Measurements from ENCODE around the gene MBTPS1. TPM values are rescaled to one million over a fixed set of nuclear protein-coding genes. Genes with fewer than 3 reads are reported as not detected.

Gene MBTPS1
- 54.5 and 60.0 TPM in 2 replicates for total RNA-seq

GRCh38 chr16:84116720-84117493, at the start of gene MBTPS1:
Gene MBTPS1, minus strand, starts transcription at chr16:84116942. Its CDS starts 15,159 bp downstream, at chr16:84101783.
- Mint-ChIP-seq H3K4me1 (ENCODE audit: low read depth) (peaks cover 22% of the 10 kb centered on the region), H3K9me3 (no peaks in the 10 kb centered on the region), H3K27ac (peak within 1 kb of the TSS; percentile 95), H3K4me3 (peak within 1 kb of the TSS; percentile 92), H3K27me3 (ENCODE audit: insufficient read depth) (no peaks in the 10 kb centered on the region), H3K36me3 (ENCODE audit: low read depth) (no peaks in the 10 kb centered on the region)
- DNase-seq (ENCODE audit: low spot score) = peak; percentile 98
- intact Hi-C loops (cut with micrococcal nuclease) = loop anchor here (1.0 to 10.0 kb wide), 9 partner anchors 18 to 388 kb away; partner anchors contain the start of genes DNAAF1, HSBP1, HSDL1 and MEAK7

- no peak overlapping the region for H3K27ac Mint-ChIP-seq
- peaks cover 12% of the 10 kb centered on the region for H3K27me3 Mint-ChIP-seq (ENCODE audit: insufficient read depth)
- no peak for DNase-seq (ENCODE audit: low spot score)
- no peaks in the 10 kb centered on the region for H3K36me3 Mint-ChIP-seq (ENCODE audit: low read depth)
- no peaks in the 10 kb centered on the region for H3K9me3 Mint-ChIP-seq
- intact Hi-C loops (cut with micrococcal nuclease) = no loop called here
- H3K4me3 Mint-ChIP-seq = no peak overlapping the region
- H3K4me1 Mint-ChIP-seq (ENCODE audit: low read depth) = no peaks in the 10 kb centered on the region
Observed at GRCh38 chr16:84165746-84166145, 49.0 kb upstream of the MBTPS1 start.

GRCh38 chr16:84161801-84162200, 45.1 kb upstream of the MBTPS1 start:
- peaks cover 34% of the 10 kb centered on the region for H3K27me3 Mint-ChIP-seq (ENCODE audit: insufficient read depth)
- no peak overlapping the region for H3K27ac Mint-ChIP-seq
- H3K4me3 Mint-ChIP-seq = no peak overlapping the region
- no peaks in the 10 kb centered on the region for H3K4me1 Mint-ChIP-seq (ENCODE audit: low read depth)
- intact Hi-C loops (cut with micrococcal nuclease) = no loop called here
- DNase-seq (ENCODE audit: low spot score) = no peak
- H3K36me3 Mint-ChIP-seq (ENCODE audit: low read depth) = no peaks in the 10 kb centered on the region
- H3K9me3 Mint-ChIP-seq = no peaks in the 10 kb centered on the region

GRCh38 chr16:84161037-84161436, 44.3 kb upstream of the MBTPS1 start:
- Mint-ChIP-seq H3K27ac (no peak overlapping the region), H3K4me1 (ENCODE audit: low read depth) (no peaks in the 10 kb centered on the region), H3K4me3 (no peak overlapping the region), H3K9me3 (no peaks in the 10 kb centered on the region), H3K36me3 (ENCODE audit: low read depth) (no peaks in the 10 kb centered on the region), H3K27me3 (ENCODE audit: insufficient read depth) (peaks cover 36% of the 10 kb centered on the region)
- DNase-seq (ENCODE audit: low spot score) = no peak
- intact Hi-C loops (cut with micrococcal nuclease) = no loop called here

- H3K4me3 Mint-ChIP-seq = no peak overlapping the region
- H3K4me1 Mint-ChIP-seq (ENCODE audit: low read depth) = no peaks in the 10 kb centered on the region
- intact Hi-C loops (cut with micrococcal nuclease) = no loop called here
- DNase-seq (ENCODE audit: low spot score) = no peak
- no peaks in the 10 kb centered on the region for H3K9me3 Mint-ChIP-seq
- H3K27ac Mint-ChIP-seq = no peak overlapping the region
- no peaks in the 10 kb centered on the region for H3K36me3 Mint-ChIP-seq (ENCODE audit: low read depth)
- peaks cover 32% of the 10 kb centered on the region for H3K27me3 Mint-ChIP-seq (ENCODE audit: insufficient read depth)
Observed at GRCh38 chr16:84159800-84160199, 43.1 kb upstream of the MBTPS1 start.

GRCh38 chr16:84159007-84159406, 42.3 kb upstream of the MBTPS1 start:
- Mint-ChIP-seq H3K4me3 (no peak overlapping the region), H3K27me3 (ENCODE audit: insufficient read depth) (peaks cover 27% of the 10 kb centered on the region), H3K4me1 (ENCODE audit: low read depth) (no peaks in the 10 kb centered on the region), H3K36me3 (ENCODE audit: low read depth) (no peaks in the 10 kb centered on the region), H3K27ac (no peak overlapping the region), H3K9me3 (no peaks in the 10 kb centered on the region)
- DNase-seq (ENCODE audit: low spot score) = no peak
- intact Hi-C loops (cut with micrococcal nuclease) = no loop called here

- Mint-ChIP-seq H3K27me3 (ENCODE audit: insufficient read depth) (peaks cover 33% of the 10 kb centered on the region), H3K4me3 (no peak overlapping the region), H3K36me3 (ENCODE audit: low read depth) (no peaks in the 10 kb centered on the region), H3K4me1 (ENCODE audit: low read depth) (no peaks in the 10 kb centered on the region), H3K27ac (no peak overlapping the region), H3K9me3 (no peaks in the 10 kb centered on the region)
- intact Hi-C loops (cut with micrococcal nuclease) = no loop called here
- no peak for DNase-seq (ENCODE audit: low spot score)
Observed at GRCh38 chr16:84156342-84156784, 39.6 kb upstream of the MBTPS1 start.

GRCh38 chr16:84155771-84156170, 39.0 kb upstream of the MBTPS1 start:
- Mint-ChIP-seq H3K9me3 (no peaks in the 10 kb centered on the region), H3K4me1 (ENCODE audit: low read depth) (no peaks in the 10 kb centered on the region), H3K27me3 (ENCODE audit: insufficient read depth) (peaks cover 37% of the 10 kb centered on the region), H3K27ac (no peak overlapping the region), H3K4me3 (no peak overlapping the region), H3K36me3 (ENCODE audit: low read depth) (no peaks in the 10 kb centered on the region)
- intact Hi-C loops (cut with micrococcal nuclease) = no loop called here
- DNase-seq (ENCODE audit: low spot score) = no peak

GRCh38 chr16:84155226-84155625, 38.5 kb upstream of the MBTPS1 start:
- Mint-ChIP-seq H3K27me3 (ENCODE audit: insufficient read depth) (peaks cover 37% of the 10 kb centered on the region), H3K9me3 (no peaks in the 10 kb centered on the region)

GRCh38 chr16:84153660-84154214, 37.0 kb upstream of the MBTPS1 start:
- DNase-seq (ENCODE audit: low spot score) = no peak
- no peak overlapping the region for H3K4me3 Mint-ChIP-seq
- intact Hi-C loops (cut with micrococcal nuclease) = no loop called here
- H3K27ac Mint-ChIP-seq = no peak overlapping the region
- no peaks in the 10 kb centered on the region for H3K9me3 Mint-ChIP-seq
- H3K36me3 Mint-ChIP-seq (ENCODE audit: low read depth) = no peaks in the 10 kb centered on the region
- peaks cover 32% of the 10 kb centered on the region for H3K27me3 Mint-ChIP-seq (ENCODE audit: insufficient read depth)
- no peaks in the 10 kb centered on the region for H3K4me1 Mint-ChIP-seq (ENCODE audit: low read depth)

More at GRCh38 chr16:84155226-84155625, 38.5 kb upstream of the MBTPS1 start:
- Mint-ChIP-seq H3K4me1 (ENCODE audit: low read depth) (no peaks in the 10 kb centered on the region), H3K36me3 (ENCODE audit: low read depth) (no peaks in the 10 kb centered on the region), H3K27ac (no peak overlapping the region), H3K4me3 (no peak overlapping the region)
- no peak for DNase-seq (ENCODE audit: low spot score)
- intact Hi-C loops (cut with micrococcal nuclease) = no loop called here

GRCh38 chr16:84150926-84151325, 34.2 kb upstream of the MBTPS1 start:
- Mint-ChIP-seq H3K36me3 (ENCODE audit: low read depth) (no peaks in the 10 kb centered on the region), H3K4me3 (no peak overlapping the region), H3K9me3 (no peaks in the 10 kb centered on the region), H3K4me1 (ENCODE audit: low read depth) (no peaks in the 10 kb centered on the region), H3K27me3 (ENCODE audit: insufficient read depth) (peaks cover 25% of the 10 kb centered on the region), H3K27ac (no peak overlapping the region)
- intact Hi-C loops (cut with micrococcal nuclease) = no loop called here
- no peak for DNase-seq (ENCODE audit: low spot score)

- peak within 1 kb of the TSS; percentile 86 for H3K27ac Mint-ChIP-seq
- intact Hi-C loops (cut with micrococcal nuclease) = loop anchor here (1.0 to 2.0 kb wide), 8 partner anchors 29 to 338 kb away; partner anchors contain the start of genes HSBP1, MBTPS1, MLYCD and TAF1C
- DNase-seq (ENCODE audit: low spot score) = peak; percentile 92
- peaks cover 7% of the 10 kb centered on the region for H3K4me1 Mint-ChIP-seq (ENCODE audit: low read depth)
- peak within 1 kb of the TSS; percentile 97 for H3K4me3 Mint-ChIP-seq
- H3K9me3 Mint-ChIP-seq = no peaks in the 10 kb centered on the region
- H3K27me3 Mint-ChIP-seq (ENCODE audit: insufficient read depth) = peaks cover 19% of the 10 kb centered on the region
- no peaks in the 10 kb centered on the region for H3K36me3 Mint-ChIP-seq (ENCODE audit: low read depth)
Observed at GRCh38 chr16:84144859-84145639, 28.3 kb upstream of the MBTPS1 start, which contains the start of the genes DNAAF1 and HSDL1. Gene DNAAF1, plus strand, starts transcription at chr16:84145308. Its CDS starts 133 bp downstream, at chr16:84145441. Gene HSDL1, minus strand, starts transcription at chr16:84145177. Its CDS starts 13,856 bp downstream, at chr16:84131321.

All from activated T-helper 1 cell treated with anti-CD3 and anti-CD28 coated beads, Interleukin-12 subunit alpha, Interleukin-12 subunit beta, Interleukin-2, Interleukin-4 antibody, amounts not matched to agents 30 ng/mL and 10 ng/mL and 1 ng/mL, durations not matched to agents 14 hours and 24 hours and 36 hours (primary cell).